K562 (cell line): ENCODE results near the gene ATP5F1D. TPM values are rescaled to one million over a fixed set of nuclear protein-coding genes. Genes with fewer than 3 reads are reported as not detected.

Source experiments
- BCLAF1 ChIP-seq, 2 experiments: fragments of 450-650 bp in 1 of 2; IDR thresholded peaks; 2 replicates each; pipeline ENCODE4 v1.6.1; 2011 to 2017; ENCODE audit warnings: low read depth in 2 of 2, antibody characterized with exemption in 1 of 2, borderline replicate concordance in 1 of 2, low read length in 1 of 2, mild to moderate bottlenecking in 1 of 2, mixed read lengths in 1 of 2; ENCODE audit not compliant: control insufficient read depth in 1 of 2
- CBFB ChIP-seq: sonication (generic); formaldehyde crosslinking; IDR thresholded peaks from 2 replicates; pipeline ENCODE4 v1.4.0; 2020; ENCODE audit warnings: mild to moderate bottlenecking, missing genetic modification reagents
- CEBPB ChIP-seq: fragments of 450-650 bp; IDR thresholded peaks from 2 replicates; pipeline ENCODE4 v1.6.1; 2016; ENCODE audit warnings: missing genetic modification characterization, missing compliant biosample characterization
- CREM ChIP-seq: IDR thresholded peaks from 2 replicates; pipeline ENCODE4 v1.6.1; 2014; ENCODE audit warnings: antibody characterized with exemption, low read depth
- ERF ChIP-seq: fragments of 450-650 bp; formaldehyde crosslinking; IDR thresholded peaks from 2 replicates; pipeline ENCODE4 v1.4.0; 2020; ENCODE audit warnings: mild to moderate bottlenecking, mixed read lengths
- ETV6 ChIP-seq, 3 experiments: fragments of 150-350 bp in 1 of 3; sonication (generic) in 1 of 3; formaldehyde crosslinking in 1 of 3; IDR thresholded peaks; 2 replicates each; pipeline versions ENCODE4 v1.6.1 to v1.8.0; 2014 to 2022; ENCODE audit warnings: borderline replicate concordance in 2 of 3, low read depth in 2 of 3, antibody characterized with exemption in 1 of 3, low read length in 1 of 3, mild to moderate bottlenecking in 1 of 3, missing genetic modification reagents in 1 of 3
- GABPA ChIP-seq: fragments of 200-800 bp; sonication (Bioruptor generic); conservative IDR thresholded peaks from 2 replicates; pipeline ENCODE4 v1.6.1; 2016; ENCODE audit warnings: low read depth, missing genetic modification characterization, missing compliant biosample characterization
- HCFC1 ChIP-seq: IDR thresholded peaks from 2 replicates; pipeline ENCODE4 v1.6.1; 2012; ENCODE audit warnings: low read depth, low read length, improper control_type of control experiment
- HES1 ChIP-seq: fragments of 450-650 bp; IDR thresholded peaks from 2 replicates; pipeline ENCODE4 v1.6.1; 2016; ENCODE audit warnings: low read depth, mild to moderate bottlenecking, moderate library complexity
- IRF1 ChIP-seq: sonication (generic); formaldehyde crosslinking; IDR thresholded peaks from 2 replicates; pipeline ENCODE4 v1.8.0; 2022; ENCODE audit warnings: missing genetic modification reagents, mild to moderate bottlenecking, borderline replicate concordance
- KDM2B ChIP-seq: fragments of 250-450 bp; sonication (Bioruptor Pico); IDR thresholded peaks from 2 replicates; pipeline ENCODE4 v1.8.0; 2021; ENCODE audit warnings: mild to moderate bottlenecking, moderate library complexity
- LARP7 ChIP-seq: fragments of 450-650 bp; IDR thresholded peaks from 2 replicates; pipeline ENCODE4 v1.6.1; 2016
- NCOA2 ChIP-seq, 2 experiments: fragments of 450-650 bp; IDR thresholded peaks; 2 replicates each; pipeline ENCODE4 v1.6.1; 2018; ENCODE audit warnings: mild to moderate bottlenecking in 2 of 2, moderate library complexity in 1 of 2; ENCODE audit not compliant: partially characterized antibody in 2 of 2
- NR2C2 ChIP-seq, 2 experiments: fragments of 200-800 bp in 1 of 2; sonication (Bioruptor generic) in 1 of 2; sonication (generic) in 1 of 2; formaldehyde crosslinking in 1 of 2; IDR thresholded peaks; 2 replicates each; pipeline versions ENCODE4 v1.6.1 to v1.8.0; 2016 to 2022; ENCODE audit warnings: mild to moderate bottlenecking in 1 of 2, missing compliant biosample characterization in 1 of 2, missing genetic modification characterization in 1 of 2, missing genetic modification reagents in 1 of 2
- SMAD2 ChIP-seq: fragments of 150-350 bp; IDR thresholded peaks from 2 replicates; pipeline ENCODE4 v1.6.1; 2014; ENCODE audit warnings: low read depth, mild to moderate bottlenecking, low read length
- SMAD3 ChIP-seq: fragments of 450-650 bp; formaldehyde crosslinking; conservative IDR thresholded peaks from 2 replicates; pipeline ENCODE4 v1.4.0; 2020; ENCODE audit warnings: mild to moderate bottlenecking
- U2AF2 ChIP-seq: fragments of 200-400 bp; formaldehyde crosslinking; optimal IDR thresholded peaks from 2 replicates; pipeline ENCODE3; 2017; ENCODE audit warnings: low read depth, mild to moderate bottlenecking, low read length
- USF1 ChIP-seq: sonication (generic); formaldehyde crosslinking; IDR thresholded peaks from 2 replicates; pipeline ENCODE4 v1.9.0; 2022; ENCODE audit warnings: mild to moderate bottlenecking, missing genetic modification reagents
- USF2 ChIP-seq: sonication (generic); formaldehyde crosslinking; IDR thresholded peaks from 2 replicates; pipeline ENCODE4 v1.5.0; 2020; ENCODE audit warnings: missing genetic modification reagents
- ZNF408 ChIP-seq: fragments of 250-450 bp; sonication (Bioruptor Pico); IDR thresholded peaks from 2 replicates; pipeline ENCODE4 v1.4.0; 2020; ENCODE audit warnings: low read depth, mild to moderate bottlenecking, moderate library complexity
- polyA plus RNA-seq, 8 experiments: library from polyadenylated mRNA; depleted of rRNA in 4 of 8; stranded (reverse) in 5 of 8; unstranded in 3 of 8; fragments of >200 nt; fragmentation: Nextera tagmentation in 2 of 8; fragmentation: Illumina TruSeq in 1 of 8; extraction: Ambion mirVana in 2 of 8; extraction: Trizol in 1 of 8; gene quantifications; 2 replicates each; pipeline versions ENCODE4 v1.2.1 to v1.2.3, GENCODE V29; 2011 to 2014; ENCODE audit warnings: inconsistent platforms in 1 of 8, missing spikeins in 1 of 8
- total RNA-seq, 7 experiments: library from RNA; depleted of rRNA in 6 of 7; stranded (reverse); fragments of >200 nt in 6 of 7; fragmentation: Illumina TruSeq in 2 of 7; extraction: Trizol in 2 of 7; gene quantifications; 2 replicates each; pipeline versions ENCODE4 v1.2.1 to v1.2.3, GENCODE V29; 2011 to 2021; ENCODE audit warnings: low replicate concordance in 1 of 7

Gene ATP5F1D
- total and polyA plus RNA-seq, 9 of the 15 experiments (the other 6 are each of a cell fraction or from before 2014, with no cell fraction given) = 3.9 to 409 (median 36.8) TPM

- TF ChIP-seq NCOA2 (IDR thresholded peaks at IDR 0.05; ENCODE audit: partially characterized antibody in 2 of 2) (no peak), ETV6 (IDR thresholded peaks at IDR 0.05; ENCODE audit: borderline replicate concordance in 1 of 2, low read depth in 2 of 2, low read length in 1 of 2) (0 out of 4 replicates have a peak, but pooled peaks of 1 of the 2 experiments have one; percentile 57), ETV6 (CRISPR knock-in tag; IDR thresholded peaks at IDR 0.05; ENCODE audit: borderline replicate concordance) (no peak), USF2 (CRISPR knock-in tag) (no peak), KDM2B (CRISPR knock-in tag) (0 out of 2 replicates have a peak, but pooled peaks have one; percentile 38), USF1 (CRISPR knock-in tag) (no peak), BCLAF1 (IDR thresholded peaks at IDR 0.05; ENCODE audit: borderline replicate concordance in 1 of 2, control insufficient read depth in 1 of 2, low read depth in 2 of 2, low read length in 1 of 2) (no peak), CEBPB (tag) (no peak), HCFC1 (no peak), CBFB (CRISPR knock-in tag) (no peak), U2AF2 (no peak), CREM (peak; percentile 69), SMAD3 (no peak), HES1 (no peak), ERF (CRISPR knock-in tag) (no peak; the same call in 1 of the 2 replicates), NR2C2 (CRISPR knock-in tag; IDR thresholded peaks at IDR 0.05) (no peak), NR2C2 (tag; IDR thresholded peaks at IDR 0.05) (no peak; the same call in 1 of the 2 replicates), GABPA (tag) (peak; percentile 8; the same call in 1 of the 2 replicates), LARP7 (no peak), SMAD2 (no peak), IRF1 (no peak), ZNF408 (CRISPR knock-in tag) (no peak)
Measured at GRCh38 chr19:1251330-1252220, 10.0 kb downstream of the ATP5F1D start (continued).
